ENCODE measurements around the gene TAPBP. TPM values are rescaled to one million over a fixed set of nuclear protein-coding genes. Genes with fewer than 3 reads are reported as not detected.

The TAPBP gene
- total and polyA plus RNA-seq, 9 of the 15 experiments (the other 6 are each of a cell fraction or from before 2014, with no cell fraction given), result 5.6 to 74.0 (median 22.3) TPM

DNA sequence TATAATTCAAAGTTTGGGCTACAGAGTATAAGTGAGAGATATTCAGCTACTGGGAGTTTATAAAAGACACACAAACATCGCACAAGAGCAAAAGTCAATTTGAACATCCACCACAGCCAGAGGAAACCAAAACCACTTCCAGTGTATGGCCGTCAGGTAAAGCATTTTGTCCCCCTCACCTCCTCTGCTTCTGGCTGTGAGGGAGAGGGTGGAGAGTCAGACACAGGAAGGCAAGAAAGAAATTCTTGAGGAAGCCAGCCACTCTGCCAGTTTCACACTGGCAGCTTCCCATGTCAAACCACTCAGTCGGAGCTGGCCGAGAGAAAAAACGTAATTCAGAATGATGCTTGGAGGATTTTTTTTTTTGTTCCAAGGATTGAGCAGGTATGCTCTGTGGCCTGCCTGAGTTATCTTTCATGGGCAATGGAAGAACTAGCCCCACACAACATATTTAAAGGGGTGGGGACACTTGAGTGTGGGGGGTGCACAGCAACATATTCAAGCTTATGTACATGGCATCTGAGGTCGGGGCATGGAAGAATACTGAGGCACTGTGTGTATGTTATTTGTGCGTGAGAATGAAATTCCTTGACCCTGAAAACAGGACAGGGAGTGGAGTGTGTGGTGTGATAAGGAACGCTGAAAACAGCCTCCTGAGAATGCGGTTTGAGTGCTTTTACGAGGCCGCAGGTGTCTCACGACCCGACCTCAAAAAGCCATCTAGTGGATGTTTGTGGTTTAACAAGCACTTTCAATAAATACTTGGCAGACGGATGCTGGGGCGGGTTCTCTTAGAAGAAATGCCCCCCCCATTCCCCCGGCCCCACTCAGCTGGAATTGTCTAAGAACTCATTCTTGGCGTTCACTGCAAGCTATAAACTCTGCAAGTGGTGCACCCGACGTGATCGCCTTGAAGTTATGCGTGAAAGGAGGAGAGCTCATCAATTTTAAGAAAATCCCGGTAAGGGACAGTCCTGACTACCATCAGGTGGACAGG is 31.1 kb upstream of the TAPBP start (continued):
- TF ChIP-seq, protein P1, sequence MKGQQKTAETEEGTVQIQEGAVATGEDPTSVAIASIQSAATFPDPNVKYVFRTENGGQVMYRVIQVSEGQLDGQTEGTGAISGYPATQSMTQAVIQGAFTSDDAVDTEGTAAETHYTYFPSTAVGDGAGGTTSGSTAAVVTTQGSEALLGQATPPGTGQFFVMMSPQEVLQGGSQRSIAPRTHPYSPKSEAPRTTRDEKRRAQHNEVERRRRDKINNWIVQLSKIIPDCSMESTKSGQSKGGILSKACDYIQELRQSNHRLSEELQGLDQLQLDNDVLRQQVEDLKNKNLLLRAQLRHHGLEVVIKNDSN (CRISPR knock-in tag; IDR thresholded peaks at IDR 0.05), result 0 out of 2 replicates have a peak, but pooled peaks have one; percentile 37
- TF ChIP-seq NCOA1 (IDR thresholded peaks at IDR 0.05; ENCODE audit: low read depth), result peak; percentile 75; the same call in 1 of the 2 replicates
- TF ChIP-seq TCF7L2 (IDR thresholded peaks at IDR 0.05; ENCODE audit: low read depth, low read length), result no peak
- TF ChIP-seq, protein P2, sequence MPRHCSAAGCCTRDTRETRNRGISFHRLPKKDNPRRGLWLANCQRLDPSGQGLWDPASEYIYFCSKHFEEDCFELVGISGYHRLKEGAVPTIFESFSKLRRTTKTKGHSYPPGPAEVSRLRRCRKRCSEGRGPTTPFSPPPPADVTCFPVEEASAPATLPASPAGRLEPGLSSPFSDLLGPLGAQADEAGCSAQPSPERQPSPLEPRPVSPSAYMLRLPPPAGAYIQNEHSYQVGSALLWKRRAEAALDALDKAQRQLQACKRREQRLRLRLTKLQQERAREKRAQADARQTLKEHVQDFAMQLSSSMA (CRISPR knock-in tag; IDR thresholded peaks at IDR 0.05), result no peak
- TF ChIP-seq ZNF212 (CRISPR knock-in tag; IDR thresholded peaks at IDR 0.05), result no peak
- TF ChIP-seq SMARCA5 (IDR thresholded peaks at IDR 0.05), result 0 out of 2 replicates have a peak, but pooled peaks have one; percentile 18
- TF ChIP-seq STAT5B (CRISPR knock-in tag; IDR thresholded peaks at IDR 0.05), result no peak
- TF ChIP-seq DACH1 (IDR thresholded peaks at IDR 0.05; ENCODE audit: partially characterized antibody), result peak; percentile 64
- no peak; the same call in 1 of the 2 replicates for TF ChIP-seq FOXP1 (CRISPR knock-in tag; IDR thresholded peaks at IDR 0.05)
- no peak; the same call in 1 of the 2 replicates for TF ChIP-seq MYNN (IDR thresholded peaks at IDR 0.05)
- TF ChIP-seq MYNN (CRISPR knock-in tag; IDR thresholded peaks at IDR 0.05), result no peak
- 0 out of 2 replicates have a peak, but pooled peaks have one; percentile 40 for TF ChIP-seq JUND (IDR thresholded peaks at IDR 0.05; ENCODE audit: borderline replicate concordance, low read depth, low read length)
- no peak; the same call in 2 of the 3 replicates for TF ChIP-seq JUND (tag; IDR thresholded peaks at IDR 0.05; ENCODE audit: borderline replicate concordance, low read depth, low read length)
- no peak for TF ChIP-seq SUPT5H (IDR thresholded peaks at IDR 0.05)
- no peak for TF ChIP-seq CAMTA2 (CRISPR knock-in tag; conservative IDR thresholded peaks at IDR 0.05)
- no peak for TF ChIP-seq SRSF3 (IDR thresholded peaks at IDR 0.05; ENCODE audit: insufficient read depth, low read length)
- TF ChIP-seq TARDBP (IDR thresholded peaks at IDR 0.05), result no peak
- TF ChIP-seq ZNF586 (CRISPR knock-in tag; conservative IDR thresholded peaks at IDR 0.05), result no peak
- TF ChIP-seq PCBP2 (IDR thresholded peaks at IDR 0.05; ENCODE audit: low read depth, low read length, poor library complexity, severe bottlenecking), result no peak
- TF ChIP-seq ZFP36 (IDR thresholded peaks at IDR 0.05; ENCODE audit: low read depth, low read length, partially characterized antibody), result no peak
- peak; percentile 75 for TF ChIP-seq ZNF707 (CRISPR knock-in tag; conservative IDR thresholded peaks at IDR 0.05)
- TF ChIP-seq SP2 (IDR thresholded peaks at IDR 0.05; ENCODE audit: extremely low read depth, low read depth, low read length, poor library complexity, severe bottlenecking), result no peak
- no peak for TF ChIP-seq PYGO2 (tag; IDR thresholded peaks at IDR 0.05)
- 0 out of 2 replicates have a peak, but pooled peaks have one; percentile 36 for TF ChIP-seq ZNF232 (CRISPR knock-in tag; IDR thresholded peaks at IDR 0.05)
- no peak for TF ChIP-seq NFRKB (IDR thresholded peaks at IDR 0.05; ENCODE audit: low read depth)
- TF ChIP-seq, protein P3, sequence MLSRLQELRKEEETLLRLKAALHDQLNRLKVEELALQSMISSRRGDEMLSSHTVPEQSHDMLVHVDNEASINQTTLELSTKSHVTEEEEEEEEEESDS (CRISPR knock-in tag; IDR thresholded peaks at IDR 0.05), result no peak
- TF ChIP-seq, protein P4, sequence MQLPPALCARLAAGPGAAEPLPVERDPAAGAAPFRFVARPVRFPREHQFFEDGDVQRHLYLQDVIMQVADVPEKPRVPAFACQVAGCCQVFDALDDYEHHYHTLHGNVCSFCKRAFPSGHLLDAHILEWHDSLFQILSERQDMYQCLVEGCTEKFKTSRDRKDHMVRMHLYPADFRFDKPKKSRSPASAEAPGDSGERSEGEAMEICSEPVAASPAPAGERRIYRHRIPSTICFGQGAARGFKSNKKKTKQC (CRISPR knock-in tag; IDR thresholded peaks at IDR 0.05), result no peak
- no peak for TF ChIP-seq FOS (IDR thresholded peaks at IDR 0.05; ENCODE audit: extremely low read depth, insufficient read length)
- TF ChIP-seq LEF1 (IDR thresholded peaks at IDR 0.05), result peak; percentile 79
- TF ChIP-seq PTBP1 (IDR thresholded peaks at IDR 0.05; ENCODE audit: low read depth, low read length), result no peak

Measured in K562 (cell line).